Transverse colon (tissue), 4 donors: ENCODE data around the gene SMG6. TPM values are rescaled to one million over a fixed set of nuclear protein-coding genes. Genes with fewer than 3 reads are reported as not detected.

Experiments
- DNase-seq: peaks from one replicate; pipeline ENCODE4 v3.0.0-alpha.2; 2019
- H3K27ac ChIP-seq, 4 donors: fragments of 200-600 bp; sonication (generic); 2 replicates each; pipeline ENCODE4 v1.5.1; 2016 to 2018; ENCODE audit warnings: inconsistent platforms in 4 of 4
- H3K27me3 ChIP-seq: fragments of 200-600 bp; sonication (generic); 2 replicates; pipeline ENCODE4 v1.5.1; 2017; ENCODE audit warnings: inconsistent platforms
- H3K36me3 ChIP-seq, 4 donors: fragments of 200-600 bp; sonication (generic); 2 replicates each; pipeline ENCODE4 v1.5.1; 2017 to 2019; ENCODE audit warnings: inconsistent platforms in 4 of 4
- H3K4me1 ChIP-seq, 4 donors: fragments of 200-600 bp; sonication (generic); 2 replicates each; pipeline ENCODE4 v1.5.1; 2017 to 2020; ENCODE audit warnings: inconsistent platforms in 4 of 4
- H3K4me3 ChIP-seq, 4 donors: fragments of 200-600 bp; sonication (generic); 1 replicate in 1 of 4; 2 replicates in 3 of 4; pipeline versions ENCODE4 v1.5.1 to v1.6.1; 2017 to 2019; ENCODE audit warnings: inconsistent platforms in 4 of 4
- H3K9me3 ChIP-seq, 2 donors: fragments of 200-600 bp; sonication (generic); 2 replicates each; pipeline ENCODE4 v1.5.1; 2017 to 2019; ENCODE audit warnings: inconsistent platforms in 2 of 2
- EP300 ChIP-seq: sonication (generic); formaldehyde crosslinking; IDR thresholded peaks from one replicate; pipeline ENCODE4 v1.6.1; 2017; ENCODE audit warnings: antibody characterized with exemption, low read depth
- POLR2A ChIP-seq: fragments of 450-650 bp; IDR thresholded peaks from one replicate; pipeline ENCODE4 v1.6.1; 2016; ENCODE audit warnings: antibody characterized with exemption, mild to moderate bottlenecking, moderate library complexity
- POLR2AphosphoS5 ChIP-seq, 3 donors: sonication (generic); formaldehyde crosslinking; IDR thresholded peaks; one replicate each; pipeline ENCODE4 v1.6.1; 2016; ENCODE audit warnings: antibody characterized with exemption in 3 of 3
- whole genome bisulfite sequencing, 2 donors: methylation state at CpG; one replicate each; pipeline ENCODE4 v1.1.5; 2018; ENCODE audit warnings: low coverage in 1 of 2; 5-methylcytosine and 5-hydroxymethylcytosine counted together
- in situ Hi-C, 4 donors: fragments of 200-750 bp; cut with MboI; loops; one replicate each; pipeline versions ENCODE4 v1.15.0 to v1.15.1; 2017; ENCODE audit warnings: low sequenced_read_pairs in 3 of 4, low pct_ligation_motif_present in 1 of 4, low pct_unique_long_range_greater_than_20kb in 1 of 4
- intact Hi-C: fragments of 100-400 bp; cut with DNase I; formaldehyde crosslinking; loops from one replicate; pipeline ENCODE4 v1.15.1; 2023; ENCODE audit warnings: low total_unique reads
- total RNA-seq, 4 donors: library from RNA; depleted of rRNA; stranded (reverse); fragments of >200 nt; gene quantifications; one replicate each; pipeline ENCODE4 v1.1.0, GENCODE V29; 2016
- TF ChIP-seq, protein P1 (sequence below), 5 experiments: fragments of 200-600 bp in 3 of 5; fragments of 450-650 bp in 2 of 5; sonication (generic) in 3 of 5; IDR thresholded peaks; 1 replicate in 2 of 5; 2 replicates in 3 of 5; pipeline ENCODE4 v1.5.1; 2016 to 2017; ENCODE audit warnings: antibody characterized with exemption in 5 of 5, inconsistent platforms in 3 of 5, mild to moderate bottlenecking in 2 of 5, moderate library complexity in 1 of 5

The SMG6 gene
- total RNA-seq, 4 donors from 2014 or later = 28.6 to 112 (median 39.1) TPM

GRCh38 chr17:2183346-2183745, 120.2 kb downstream of the SMG6 start:
- Histone ChIP-seq H3K4me1 (peaks cover 18 to 50% (median 41%) of the 10 kb centered on the region in 4 donors), H3K4me3 (no peak overlapping the region), H3K27me3 (no peaks in the 10 kb centered on the region), H3K9me3 (no peaks in the 10 kb centered on the region), H3K36me3 (peaks cover 0 to 14% (median 1%) of the 10 kb centered on the region in 4 donors), H3K27ac (peak overlapping the region; percentile 76 to 87 (median 82))
- intact Hi-C loops (no loop called here), in situ Hi-C loops (no loop called here)
- 67 to 68% methylated on average over 4 to 5 of the region's 5 CpGs for WGBS, 2 donors
- TF ChIP-seq, protein P1, sequence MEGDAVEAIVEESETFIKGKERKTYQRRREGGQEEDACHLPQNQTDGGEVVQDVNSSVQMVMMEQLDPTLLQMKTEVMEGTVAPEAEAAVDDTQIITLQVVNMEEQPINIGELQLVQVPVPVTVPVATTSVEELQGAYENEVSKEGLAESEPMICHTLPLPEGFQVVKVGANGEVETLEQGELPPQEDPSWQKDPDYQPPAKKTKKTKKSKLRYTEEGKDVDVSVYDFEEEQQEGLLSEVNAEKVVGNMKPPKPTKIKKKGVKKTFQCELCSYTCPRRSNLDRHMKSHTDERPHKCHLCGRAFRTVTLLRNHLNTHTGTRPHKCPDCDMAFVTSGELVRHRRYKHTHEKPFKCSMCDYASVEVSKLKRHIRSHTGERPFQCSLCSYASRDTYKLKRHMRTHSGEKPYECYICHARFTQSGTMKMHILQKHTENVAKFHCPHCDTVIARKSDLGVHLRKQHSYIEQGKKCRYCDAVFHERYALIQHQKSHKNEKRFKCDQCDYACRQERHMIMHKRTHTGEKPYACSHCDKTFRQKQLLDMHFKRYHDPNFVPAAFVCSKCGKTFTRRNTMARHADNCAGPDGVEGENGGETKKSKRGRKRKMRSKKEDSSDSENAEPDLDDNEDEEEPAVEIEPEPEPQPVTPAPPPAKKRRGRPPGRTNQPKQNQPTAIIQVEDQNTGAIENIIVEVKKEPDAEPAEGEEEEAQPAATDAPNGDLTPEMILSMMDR (IDR thresholded peaks at IDR 0.05) = no peak
- TF ChIP-seq POLR2A (no peak), POLR2AphosphoS5 (IDR thresholded peaks at IDR 0.05) (no peak), EP300 (no peak)
- DNase-seq = no peak

- 65% methylated on average over 8 of the region's 8 CpGs; no CpG with 5 or more reads in 1 of the 2 donors for WGBS, 2 donors
Observed at GRCh38 chr17:2181897-2182448, 121.6 kb downstream of the SMG6 start.

GRCh38 chr17:2181206-2181896, 122.2 kb downstream of the SMG6 start:
- in situ Hi-C loops = no loop called here
- peaks cover 0 to 2% (median under 1%) of the 10 kb centered on the region in 4 donors for H3K36me3 ChIP-seq
- intact Hi-C loops = no loop called here
- H3K4me1 ChIP-seq = peaks cover 25 to 68% (median 58%) of the 10 kb centered on the region in 4 donors
- H3K27ac ChIP-seq = peak overlapping the region; percentile 76 to 87 (median 82)
- H3K4me3 ChIP-seq = no peak overlapping the region
- 56% methylated on average over 13 of the region's 13 CpGs; no CpG with 5 or more reads in 1 of the 2 donors for WGBS, 2 donors
- no peaks in the 10 kb centered on the region for H3K27me3 ChIP-seq
- H3K9me3 ChIP-seq = no peaks in the 10 kb centered on the region
- TF ChIP-seq POLR2AphosphoS5 (IDR thresholded peaks at IDR 0.05) = peak; percentile 18 to 74 (median 37)
- TF ChIP-seq, protein P1 (IDR thresholded peaks at IDR 0.05) = no peak
- peak; percentile 52 for DNase-seq

More at GRCh38 chr17:2181897-2182448, 121.6 kb downstream of the SMG6 start:
- H3K36me3 ChIP-seq = peaks cover 0 to 7% (median 1%) of the 10 kb centered on the region in 4 donors
- DNase-seq = no peak
- intact Hi-C loops = no loop called here
- in situ Hi-C loops = no loop called here
- TF ChIP-seq EP300 (no peak), POLR2AphosphoS5 (IDR thresholded peaks at IDR 0.05) (no peak), POLR2A (no peak)
- TF ChIP-seq, protein P1 (IDR thresholded peaks at IDR 0.05) = no peak
- H3K4me1 ChIP-seq = peaks cover 25 to 64% (median 54%) of the 10 kb centered on the region in 4 donors
- H3K4me3 ChIP-seq = no peak overlapping the region
- H3K27me3 ChIP-seq = no peaks in the 10 kb centered on the region
- no peaks in the 10 kb centered on the region for H3K9me3 ChIP-seq
- H3K27ac ChIP-seq = peak overlapping the region; percentile 76 to 87 (median 82)

GRCh38 chr17:2180768-2181167, 122.8 kb downstream of the SMG6 start:
- no peaks in the 10 kb centered on the region for H3K9me3 ChIP-seq
- H3K4me1 ChIP-seq = peaks cover 31 to 74% (median 59%) of the 10 kb centered on the region in 4 donors
- no peak for DNase-seq
- in situ Hi-C loops = no loop called here
- H3K27ac ChIP-seq = peak overlapping the region; percentile 76 to 87 (median 82)
- intact Hi-C loops = no loop called here
- no peaks in the 10 kb centered on the region for H3K27me3 ChIP-seq
- peaks cover 0 to 2% (median 0%) of the 10 kb centered on the region in 4 donors for H3K36me3 ChIP-seq
- TF ChIP-seq EP300 (no peak), POLR2AphosphoS5 (IDR thresholded peaks at IDR 0.05) (no peak), POLR2A (no peak)
- TF ChIP-seq, protein P1 (IDR thresholded peaks at IDR 0.05) = no peak
- H3K4me3 ChIP-seq = no peak overlapping the region
- WGBS, 2 donors = 59 to 100% methylated on average over 2 of the region's 2 CpGs
